ENCODE data around the gene TFDP3.

GRCh38 chrX:133207751-133208150 lies 10.4 kb downstream of the TFDP3 start:
- TF ChIP-seq CTCF (IDR thresholded peaks at IDR 0.05) (no peak), ZFX (IDR thresholded peaks at IDR 0.05; ENCODE audit: borderline replicate concordance) (no peak)

All from 22Rv1 (cell line).